ENCODE data around the gene KIF25. TPM values are rescaled to one million over a fixed set of nuclear protein-coding genes. Genes with fewer than 3 reads are reported as not detected.

The KIF25 gene
- polyA plus RNA-seq, 1 donor from 2014 or later, result not detected

DNA sequence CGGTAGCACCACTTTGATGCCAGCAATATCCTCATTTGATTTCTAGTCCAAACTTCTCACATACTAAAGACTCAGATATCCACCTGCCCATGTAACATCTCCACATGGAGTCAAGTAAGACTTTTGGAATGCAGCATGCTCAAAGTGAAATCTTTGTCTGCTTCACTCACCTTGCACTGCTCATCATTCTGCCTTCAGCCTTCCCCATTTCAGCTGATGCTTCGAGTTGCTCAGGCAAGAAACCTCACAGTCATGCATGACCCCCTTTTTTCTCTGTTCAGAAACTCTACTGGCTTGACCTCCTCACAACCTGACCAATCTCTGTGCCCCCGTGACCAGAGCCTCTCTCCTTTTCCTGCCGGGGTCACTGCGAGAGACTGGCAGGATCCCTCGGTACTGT is 41.0 kb upstream of the KIF25 start:
- peaks cover 10% of the 10 kb centered on the region for H3K79me2 ChIP-seq (replicated peaks; ENCODE audit: insufficient read depth, low read length)
- peaks cover 6% of the 10 kb centered on the region for H3K36me3 ChIP-seq (ENCODE audit: insufficient read depth, low read length)
- no peak overlapping the region for H3K4me3 ChIP-seq (ENCODE audit: low read length)
- H3K9me3 ChIP-seq (ENCODE audit: low read length), result no peaks in the 10 kb centered on the region
- TF ChIP-seq EZH2 (IDR thresholded peaks at IDR 0.05; ENCODE audit: borderline replicate concordance, insufficient read depth, low read length, poor library complexity, severe bottlenecking) (no peak), CTCF (IDR thresholded peaks at IDR 0.05; ENCODE audit: poor library complexity, severe bottlenecking) (no peak), MXI1 (conservative IDR thresholded peaks at IDR 0.05; ENCODE audit: poor library complexity, severe bottlenecking) (no peak), POLR2AphosphoS5 (IDR thresholded peaks at IDR 0.05) (no peak), REST (IDR thresholded peaks at IDR 0.05; ENCODE audit: borderline replicate concordance) (no peak), EP300 (conservative IDR thresholded peaks at IDR 0.05; ENCODE audit: poor library complexity, severe bottlenecking) (no peak), SMC3 (conservative IDR thresholded peaks at IDR 0.05; ENCODE audit: poor library complexity) (no peak)
- H3F3A ChIP-seq (ENCODE audit: insufficient read depth, low read length, poor library complexity, severe bottlenecking), result no peaks in the 10 kb centered on the region
- no peak overlapping the region for H3K4me2 ChIP-seq (ENCODE audit: low read length)
- no peak overlapping the region for H2AFZ ChIP-seq (ENCODE audit: low read depth, low read length)
- H3K27ac ChIP-seq (ENCODE audit: low read length), result no peak overlapping the region
- H3K27me3 ChIP-seq (ENCODE audit: insufficient read depth, low read depth, low read length), result no peaks in the 10 kb centered on the region
- no peaks in the 10 kb centered on the region for H3K9me2 ChIP-seq (ENCODE audit: insufficient read depth, low read length)
- H3K9ac ChIP-seq (ENCODE audit: low read length), result no peak overlapping the region
- H4K20me1 ChIP-seq (ENCODE audit: insufficient read depth), result no peaks in the 10 kb centered on the region

GRCh38 chr6:167956983-167957492 is 40.4 kb upstream of the KIF25 start:
- no peaks in the 10 kb centered on the region for H3F3A ChIP-seq (ENCODE audit: insufficient read depth, low read length, poor library complexity, severe bottlenecking)
- no peak overlapping the region for H3K4me2 ChIP-seq (ENCODE audit: low read length)
- peaks cover 6% of the 10 kb centered on the region for H3K36me3 ChIP-seq (ENCODE audit: insufficient read depth, low read length)
- H3K79me2 ChIP-seq (replicated peaks; ENCODE audit: insufficient read depth, low read length), result peaks cover 15% of the 10 kb centered on the region
- no peaks in the 10 kb centered on the region for H3K27me3 ChIP-seq (ENCODE audit: insufficient read depth, low read depth, low read length)
- H3K4me3 ChIP-seq (ENCODE audit: low read length), result no peak overlapping the region
- TF ChIP-seq MXI1 (conservative IDR thresholded peaks at IDR 0.05; ENCODE audit: poor library complexity, severe bottlenecking) (no peak), TAF1 (IDR thresholded peaks at IDR 0.05; ENCODE audit: low read depth) (no peak), REST (IDR thresholded peaks at IDR 0.05; ENCODE audit: borderline replicate concordance) (no peak), POLR2AphosphoS5 (IDR thresholded peaks at IDR 0.05) (no peak), EP300 (conservative IDR thresholded peaks at IDR 0.05; ENCODE audit: poor library complexity, severe bottlenecking) (no peak), CTCF (IDR thresholded peaks at IDR 0.05; ENCODE audit: poor library complexity, severe bottlenecking) (no peak), RAD21 (conservative IDR thresholded peaks at IDR 0.05) (no peak), EZH2 (IDR thresholded peaks at IDR 0.05; ENCODE audit: borderline replicate concordance, insufficient read depth, low read length, poor library complexity, severe bottlenecking) (no peak), SMC3 (conservative IDR thresholded peaks at IDR 0.05; ENCODE audit: poor library complexity) (no peak)
- no peaks in the 10 kb centered on the region for H4K20me1 ChIP-seq (ENCODE audit: insufficient read depth)
- H3K9me3 ChIP-seq (ENCODE audit: low read length), result no peaks in the 10 kb centered on the region
- no peaks in the 10 kb centered on the region for H3K9me2 ChIP-seq (ENCODE audit: insufficient read depth, low read length)
- no peak overlapping the region for H3K27ac ChIP-seq (ENCODE audit: low read length)
- no peak overlapping the region for H2AFZ ChIP-seq (ENCODE audit: low read depth, low read length)
- no peak overlapping the region for H3K9ac ChIP-seq (ENCODE audit: low read length)
